H1 (cell line): Measurements from ENCODE around the gene KCNK3. TPM values are rescaled to one million over a fixed set of nuclear protein-coding genes. Genes with fewer than 3 reads are reported as not detected.

Experiments
- CTCF ChIA-PET: fragments of 300-600 bp; sonication (Branson Sonifier 250); formaldehyde crosslinking; loops from one replicate; lab custom pipeline; 2021; ENCODE audit not compliant: partially characterized antibody; lab: Charles Lee
- POLR2A ChIA-PET: fragments of 300-600 bp; sonication (Branson Sonifier 250); formaldehyde crosslinking; loops from one replicate; lab custom pipeline; 2021; ENCODE audit warnings: inconsistent platforms; ENCODE audit not compliant: partially characterized antibody; lab: Charles Lee
- DNase-seq, 2 experiments: peaks; one replicate each; pipeline versions ENCODE4 v3.0.0 to v3.0.0-alpha.2; 2010 to 2022; ENCODE audit warnings: low spot score in 2 of 2, low read depth in 1 of 2, mixed read lengths in 1 of 2
- FAIRE-seq: peaks from 2 replicates; lab custom pipeline; 2011; peaks lifted over from hg19 to GRCh38; lab: Jason Lieb, UNC
- H2AFZ ChIP-seq: 2 replicates; pipeline ENCODE4 v1.8.1; 2012; ENCODE audit warnings: low read length, inconsistent platforms
- H2AK5ac ChIP-seq: 2 replicates; pipeline ENCODE4 v1.6.1; 2013; ENCODE audit warnings: low read depth, low read length
- H2BK120ac ChIP-seq: replicated peaks from 2 replicates; pipeline ENCODE3; 2013; ENCODE audit warnings: low read depth, low read length, inconsistent platforms
- H2BK12ac ChIP-seq: 2 replicates; pipeline ENCODE4 v1.6.1; 2013; ENCODE audit warnings: low read depth, low read length
- H2BK15ac ChIP-seq: 2 replicates; pipeline ENCODE4 v1.6.1; 2013; ENCODE audit warnings: low read length
- H2BK20ac ChIP-seq: 2 replicates; pipeline ENCODE4 v1.6.1; 2013; ENCODE audit warnings: low read length
- H2BK5ac ChIP-seq: 2 replicates; pipeline ENCODE4 v1.6.1; 2013; ENCODE audit warnings: low read depth, low read length
- H3K14ac ChIP-seq: 2 replicates; pipeline ENCODE4 v1.6.1; 2013; ENCODE audit warnings: inconsistent platforms; ENCODE audit not compliant: insufficient read length
- H3K18ac ChIP-seq: 2 replicates; pipeline ENCODE4 v1.6.1; 2013; ENCODE audit warnings: low read length; ENCODE audit errors: extremely low read depth
- H3K23ac ChIP-seq: 2 replicates; pipeline ENCODE4 v1.6.1; 2013; ENCODE audit warnings: inconsistent platforms; ENCODE audit not compliant: insufficient read length
- H3K23me2 ChIP-seq: 2 replicates; pipeline ENCODE4 v1.6.1; 2013; ENCODE audit warnings: low read depth, low read length
- H3K27ac ChIP-seq: 2 replicates; pipeline ENCODE4 v1.6.1; 2011; ENCODE audit warnings: low read depth, low read length, inconsistent platforms
- H3K27me3 ChIP-seq, 4 experiments: replicated peaks in 1 of 4; 1 replicate in 1 of 4; 2 replicates in 3 of 4; pipeline versions ENCODE4 v1.6.1 to v1.8.1; 2011 to 2013; ENCODE audit warnings: low read length in 3 of 4, mild to moderate bottlenecking in 3 of 4, inconsistent platforms in 2 of 4, mixed read lengths in 2 of 4, moderate library complexity in 1 of 4; ENCODE audit not compliant: control insufficient read depth in 3 of 4, insufficient read depth in 3 of 4; ENCODE audit errors: extremely low read depth in 1 of 4
- H3K36me3 ChIP-seq, 4 experiments: 2 replicates each; pipeline versions ENCODE4 v1.6.1 to v1.8.1; 2011 to 2013; ENCODE audit warnings: mild to moderate bottlenecking in 4 of 4, low read length in 3 of 4, moderate library complexity in 2 of 4, control low read depth in 1 of 4, inconsistent platforms in 1 of 4; ENCODE audit not compliant: insufficient read depth in 4 of 4, control insufficient read depth in 2 of 4
- H3K4ac ChIP-seq: replicated peaks from 2 replicates; pipeline ENCODE3; 2013; ENCODE audit warnings: low read length, low read depth, mixed read lengths, inconsistent platforms; ENCODE audit not compliant: insufficient read length
- H3K4me1 ChIP-seq, 4 experiments: replicated peaks in 1 of 4; 1 replicate in 1 of 4; 2 replicates in 3 of 4; pipeline versions ENCODE4 v1.6.1 to v1.8.1; 2011 to 2013; ENCODE audit warnings: low read length in 3 of 4, inconsistent platforms in 2 of 4, mixed read lengths in 1 of 4; ENCODE audit not compliant: insufficient read depth in 4 of 4, control insufficient read depth in 3 of 4
- H3K4me2 ChIP-seq, 2 experiments: 2 replicates each; pipeline versions ENCODE4 v1.6.1 to v1.8.1; 2011 to 2013; ENCODE audit warnings: low read depth in 2 of 2, low read length in 2 of 2, control low read depth in 1 of 2, inconsistent platforms in 1 of 2, mild to moderate bottlenecking in 1 of 2; ENCODE audit not compliant: insufficient read depth in 1 of 2
- H3K4me3 ChIP-seq, 4 experiments: fragments of 200-600, 300-600 bp in 1 of 4; sonication (generic), shearing (Covaris generic), sonication (Bioruptor Twin) in 1 of 4; 2 replicates each; pipeline versions ENCODE4 v1.5.1 to v1.8.1; 2011 to 2016; ENCODE audit warnings: low read length in 4 of 4, low read depth in 3 of 4, control low read depth in 2 of 4, inconsistent platforms in 2 of 4, mild to moderate bottlenecking in 2 of 4, mixed read lengths in 1 of 4, moderate library complexity in 1 of 4; ENCODE audit not compliant: insufficient read depth in 2 of 4; ENCODE audit errors: extremely low read depth in 1 of 4
- H3K56ac ChIP-seq: replicated peaks from 2 replicates; pipeline ENCODE3; 2013; ENCODE audit warnings: low read depth, mild to moderate bottlenecking, mixed read lengths, low read length, inconsistent platforms; ENCODE audit not compliant: insufficient read length
- H3K79me1 ChIP-seq: 2 replicates; pipeline ENCODE4 v1.6.1; 2013; ENCODE audit warnings: low read depth, low read length, control low read depth
- H3K79me2 ChIP-seq, 2 experiments: 2 replicates each; pipeline versions ENCODE4 v1.6.1 to v1.8.1; 2012 to 2013; ENCODE audit warnings: low read length in 2 of 2, mild to moderate bottlenecking in 2 of 2, inconsistent platforms in 1 of 2; ENCODE audit not compliant: insufficient read depth in 2 of 2, control insufficient read depth in 1 of 2
- H3K9ac ChIP-seq, 4 experiments: replicated peaks in 1 of 4; 1 replicate in 1 of 4; 2 replicates in 3 of 4; pipeline versions ENCODE4 v1.6.1 to v1.8.1; 2011 to 2013; ENCODE audit warnings: low read depth in 3 of 4, low read length in 3 of 4, control low read depth in 2 of 4, mild to moderate bottlenecking in 2 of 4, moderate library complexity in 2 of 4, inconsistent platforms in 1 of 4; ENCODE audit errors: extremely low read depth in 1 of 4
- H3K9me3 ChIP-seq, 2 experiments: 2 replicates each; pipeline versions ENCODE4 v1.6.1 to v1.8.1; 2012 to 2013; ENCODE audit warnings: mild to moderate bottlenecking in 2 of 2, moderate library complexity in 2 of 2, control low read depth in 1 of 2, inconsistent platforms in 1 of 2, low read depth in 1 of 2, low read length in 1 of 2, mixed read lengths in 1 of 2; ENCODE audit not compliant: insufficient read depth in 2 of 2
- H4K20me1 ChIP-seq, 2 experiments: replicated peaks in 1 of 2; 2 replicates each; pipeline versions ENCODE3 to v1.8.1; 2011 to 2013; ENCODE audit warnings: inconsistent platforms in 2 of 2, low read length in 2 of 2, mild to moderate bottlenecking in 1 of 2; ENCODE audit not compliant: insufficient read depth in 2 of 2, control insufficient read depth in 1 of 2
- H4K5ac ChIP-seq: 2 replicates; pipeline ENCODE4 v1.6.1; 2013; ENCODE audit warnings: low read length, low read depth, mixed read lengths, inconsistent platforms; ENCODE audit not compliant: insufficient read length
- H4K8ac ChIP-seq: 2 replicates; pipeline ENCODE4 v1.8.0; 2013; ENCODE audit warnings: mild to moderate bottlenecking, moderate library complexity, low read length, inconsistent platforms; ENCODE audit not compliant: insufficient read depth; ENCODE audit errors: extremely low read depth
- H4K91ac ChIP-seq: replicated peaks from 2 replicates; pipeline ENCODE3; 2013; ENCODE audit warnings: low read length, mixed read lengths, inconsistent platforms; ENCODE audit not compliant: insufficient read length
- BRCA1 ChIP-seq: IDR thresholded peaks from 2 replicates; pipeline ENCODE4 v1.6.1; 2012; ENCODE audit warnings: low read depth, low read length, improper control_type of control experiment
- CREB1 ChIP-seq: IDR thresholded peaks from 2 replicates; pipeline ENCODE4 v1.6.1; 2012; ENCODE audit warnings: inconsistent platforms
- EZH2 ChIP-seq: fragments of 200-600 bp; sonication (generic); IDR thresholded peaks from 2 replicates; pipeline ENCODE4 v1.7.1; 2012; ENCODE audit warnings: low read depth, mild to moderate bottlenecking, moderate library complexity, low read length, inconsistent platforms; ENCODE audit not compliant: severe bottlenecking
- HDAC6 ChIP-seq: IDR thresholded peaks from one replicate; pipeline ENCODE4 v1.7.1; 2012; ENCODE audit warnings: low read depth, mild to moderate bottlenecking, inconsistent platforms, low read length, moderate library complexity
- JUND ChIP-seq: IDR thresholded peaks from 2 replicates; pipeline ENCODE4 v1.6.1; 2011; ENCODE audit warnings: mild to moderate bottlenecking, improper control_type of control experiment, low read length
- NRF1 ChIP-seq: IDR thresholded peaks from 2 replicates; pipeline ENCODE4 v1.6.1; 2011; ENCODE audit warnings: mild to moderate bottlenecking, low read depth, low read length, improper control_type of control experiment
- POU5F1 ChIP-seq: IDR thresholded peaks from 2 replicates; pipeline ENCODE4 v1.6.1; 2011; ENCODE audit warnings: low read depth, mild to moderate bottlenecking, low read length, moderate library complexity
- RNF2 ChIP-seq: fragments of 200-900, 300-1000 bp; sonication (generic); IDR thresholded peaks from 2 replicates; pipeline ENCODE4 v1.7.1; 2016; ENCODE audit warnings: borderline replicate concordance, low read depth, mild to moderate bottlenecking, antibody characterized with exemption, low read length; ENCODE audit not compliant: poor library complexity, severe bottlenecking; ENCODE audit errors: missing control alignments
- SIRT6 ChIP-seq: IDR thresholded peaks from one replicate; pipeline ENCODE4 v1.7.1; 2012; ENCODE audit warnings: low read length, inconsistent platforms
- SIX5 ChIP-seq: IDR thresholded peaks from 2 replicates; pipeline ENCODE4 v1.6.1; 2011; ENCODE audit warnings: mild to moderate bottlenecking, low read depth, low read length
- TAF7 ChIP-seq: optimal IDR thresholded peaks from 2 replicates; pipeline ENCODE3; 2011; ENCODE audit warnings: low read depth, mild to moderate bottlenecking, inconsistent platforms, low read length, moderate library complexity, borderline replicate concordance
- WGBS, 2 experiments: shearing (Covaris generic) in 1 of 2; methylation state at CpG; one replicate each; pipeline versions ENCODE4 v1.1.6 to v1.1.7; 2013 to 2015; ENCODE audit warnings: low lambda C conversion rate in 2 of 2, mixed read lengths in 2 of 2, inconsistent platforms in 1 of 2, low coverage in 1 of 2, missing lambda C conversion rate in 1 of 2; ENCODE audit not compliant: insufficient replicate concordance in 2 of 2, insufficient coverage in 1 of 2, insufficient read length in 1 of 2; ENCODE audit errors: extremely low coverage in 1 of 2, missing lambda C conversion rate in 1 of 2; 5-methylcytosine and 5-hydroxymethylcytosine counted together
- polyA plus RNA-seq, 7 experiments: library from polyadenylated mRNA; depleted of rRNA in 3 of 7; stranded (reverse) in 5 of 7; unstranded in 2 of 7; fragments of >200 nt in 5 of 7; fragments of 200-250 nt in 2 of 7; gene quantifications; 1 replicate in 5 of 7; 2 replicates in 1 of 7; 4 replicates in 1 of 7; pipeline versions ENCODE4 v1.2.1 to v1.2.3, GENCODE V29; 2011 to 2013; ENCODE audit warnings: missing spikeins in 2 of 7, mixed read lengths in 2 of 7
- total RNA-seq: library from RNA; stranded (reverse); fragmentation: NEBNext Ultra II Directional; extraction: Animal tissue kit (Norgen Biotek cat#: 25700); gene quantifications from 2 replicates; pipeline ENCODE4 v1.2.1, GENCODE V29; 2021
- TF ChIP-seq, protein P1 (sequence below), 3 experiments: IDR thresholded peaks; 1 replicate in 2 of 3; 2 replicates in 1 of 3; pipeline versions ENCODE4 v1.5.1 to v1.6.1; 2011; ENCODE audit warnings: low read length in 3 of 3, mild to moderate bottlenecking in 3 of 3, inconsistent platforms in 2 of 3, low read depth in 1 of 3, moderate library complexity in 1 of 3; ENCODE audit not compliant: insufficient read depth in 1 of 3; ENCODE audit errors: control extremely low read depth in 1 of 3

Gene KCNK3
- total and polyA plus RNA-seq, 2 of the 8 experiments (the other 6 are each of a cell fraction or from before 2014, with no cell fraction given) = 0.29 to 0.30 TPM

DNA sequence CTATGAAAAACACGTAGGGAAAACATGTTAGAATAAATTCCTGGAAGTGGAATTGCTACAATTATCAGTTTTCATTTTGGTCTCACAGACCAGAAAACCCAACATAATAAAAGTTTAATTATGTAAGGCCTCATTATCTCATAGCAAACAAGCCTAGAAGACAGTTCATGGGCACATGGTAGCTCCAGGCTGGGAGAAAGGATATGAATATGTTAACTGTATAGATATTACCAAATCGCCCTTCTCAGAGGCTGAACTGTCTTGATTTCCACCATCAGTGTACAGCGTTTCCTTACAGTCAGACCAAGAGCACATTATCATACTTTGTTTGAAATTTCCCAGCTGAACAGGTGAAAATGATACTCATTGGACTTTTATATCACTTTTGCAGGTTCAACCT, 54.4 kb downstream of the KCNK3 start:
- no peak overlapping the region for H3K4ac ChIP-seq
- DNase-seq (no peak), FAIRE-seq (no peak)
- H2BK12ac ChIP-seq = no peak overlapping the region
- ChIA-PET CTCF (interaction anchor here (0.7 to 14.9 kb wide), 13 partner anchors 9 to 226 kb away, joined by 3 to 367 read pairs (median 9); no protein-coding TSS in a partner anchor), POLR2A (interaction anchor here (0.7 to 0.9 kb wide), 2 partner anchors 22 to 40 kb away, joined by 3 read pairs; no protein-coding TSS in a partner anchor)
- no peaks in the 10 kb centered on the region for H3K79me2 ChIP-seq
- H3K36me3 ChIP-seq = no peaks in the 10 kb centered on the region
- no peak overlapping the region for H2BK5ac ChIP-seq
- no peak overlapping the region for H4K8ac ChIP-seq
- H3K9me3 ChIP-seq = peaks cover 3% of the 10 kb centered on the region in 2 experiments; a peak in 2 of 4 replicates
- no peak overlapping the region for H3K4me2 ChIP-seq
- no peaks in the 10 kb centered on the region for H3K79me1 ChIP-seq
- no peaks in the 10 kb centered on the region for H3K23me2 ChIP-seq
- H3K27me3 ChIP-seq = peaks cover 0 to 15% (median 10%) of the 10 kb centered on the region in 4 experiments; a peak in 6 of 7 replicates
- H4K5ac ChIP-seq = no peak overlapping the region
- no peak overlapping the region for H3K14ac ChIP-seq
- no peak overlapping the region for H2BK120ac ChIP-seq
- H4K20me1 ChIP-seq = no peaks in the 10 kb centered on the region
- no peak overlapping the region for H4K91ac ChIP-seq
- no peak overlapping the region for H3K4me3 ChIP-seq
- H3K56ac ChIP-seq = no peak overlapping the region
- H3K23ac ChIP-seq = no peak overlapping the region
- H3K27ac ChIP-seq = no peak overlapping the region
- peaks cover 3% of the 10 kb centered on the region in 4 experiments; a peak in 5 of 7 replicates for H3K4me1 ChIP-seq
- WGBS, 2 experiments = 84% methylated on average over 3 of the region's 3 CpGs; no CpG with 5 or more reads in 1 of the 2 experiments
- no peak overlapping the region for H2AFZ ChIP-seq
- no peak overlapping the region for H2BK20ac ChIP-seq
- H2AK5ac ChIP-seq = no peak overlapping the region
- H3K9ac ChIP-seq = no peak overlapping the region
- no peak overlapping the region for H3K18ac ChIP-seq
- no peak overlapping the region for H2BK15ac ChIP-seq
- TF ChIP-seq EZH2 (no peak), NRF1 (no peak), CREB1 (no peak), BRCA1 (no peak), SIX5 (no peak), SIRT6 (no peak), RNF2 (no peak), POU5F1 (no peak), JUND (no peak), HDAC6 (no peak), TAF7 (no peak)
- TF ChIP-seq, protein P1, sequence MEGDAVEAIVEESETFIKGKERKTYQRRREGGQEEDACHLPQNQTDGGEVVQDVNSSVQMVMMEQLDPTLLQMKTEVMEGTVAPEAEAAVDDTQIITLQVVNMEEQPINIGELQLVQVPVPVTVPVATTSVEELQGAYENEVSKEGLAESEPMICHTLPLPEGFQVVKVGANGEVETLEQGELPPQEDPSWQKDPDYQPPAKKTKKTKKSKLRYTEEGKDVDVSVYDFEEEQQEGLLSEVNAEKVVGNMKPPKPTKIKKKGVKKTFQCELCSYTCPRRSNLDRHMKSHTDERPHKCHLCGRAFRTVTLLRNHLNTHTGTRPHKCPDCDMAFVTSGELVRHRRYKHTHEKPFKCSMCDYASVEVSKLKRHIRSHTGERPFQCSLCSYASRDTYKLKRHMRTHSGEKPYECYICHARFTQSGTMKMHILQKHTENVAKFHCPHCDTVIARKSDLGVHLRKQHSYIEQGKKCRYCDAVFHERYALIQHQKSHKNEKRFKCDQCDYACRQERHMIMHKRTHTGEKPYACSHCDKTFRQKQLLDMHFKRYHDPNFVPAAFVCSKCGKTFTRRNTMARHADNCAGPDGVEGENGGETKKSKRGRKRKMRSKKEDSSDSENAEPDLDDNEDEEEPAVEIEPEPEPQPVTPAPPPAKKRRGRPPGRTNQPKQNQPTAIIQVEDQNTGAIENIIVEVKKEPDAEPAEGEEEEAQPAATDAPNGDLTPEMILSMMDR (IDR thresholded peaks at IDR 0.05; ENCODE audit: control extremely low read depth in 1 of 3, insufficient read depth in 1 of 3, low read depth in 1 of 3, low read length in 3 of 3) = no peak
